Mesodermal cell (in vitro differentiated cells): Measurements from ENCODE around the gene MELTF.
A peak's percentile ranks its signal among the peaks of the same experiment; 100 is the strongest.
"Not testable (repeated sequence)": the region's sequence is repeated elsewhere in the genome, so short reads cannot be mapped to it uniquely, and the experiment has no call there.

ENCODE experiments used
- H3K27ac ChIP-seq: 2 replicates; pipeline ENCODE4 v1.7.0; 2013; ENCODE audit warnings: mild to moderate bottlenecking, low read depth, low read length, moderate library complexity; ENCODE audit not compliant: severe bottlenecking
- H3K36me3 ChIP-seq: 2 replicates; pipeline ENCODE4 v1.7.1; 2013; ENCODE audit warnings: mild to moderate bottlenecking, low read length, moderate library complexity; ENCODE audit not compliant: control insufficient read depth, insufficient read depth
- H3K4me1 ChIP-seq: one replicate; pipeline ENCODE4 v1.7.1; 2013; ENCODE audit warnings: mild to moderate bottlenecking, low read length; ENCODE audit not compliant: insufficient read depth, control insufficient read depth, poor library complexity, severe bottlenecking
- H3K4me3 ChIP-seq: 2 replicates; pipeline ENCODE4 v1.7.0; 2013; ENCODE audit warnings: low read length, control low read depth, mild to moderate bottlenecking; ENCODE audit not compliant: insufficient read depth, poor library complexity, severe bottlenecking; ENCODE audit errors: extremely low read depth
- H3K9me3 ChIP-seq: 2 replicates; pipeline ENCODE4 v1.7.1; 2013; ENCODE audit warnings: mild to moderate bottlenecking, low read length, moderate library complexity; ENCODE audit not compliant: control insufficient read depth
- WGBS, 2 experiments: methylation state at CpG; one replicate each; pipeline ENCODE4 v1.1.5; 2013; ENCODE audit warnings: missing lambda C conversion rate in 2 of 2; ENCODE audit not compliant: insufficient coverage in 2 of 2; 5-methylcytosine and 5-hydroxymethylcytosine counted together

The MELTF gene

GRCh38 chr3:197038679-197039462 is 9.3 kb upstream of the MELTF start:
- WGBS, 2 experiments: 87 to 93% methylated on average over 9 to 12 of the region's 14 CpGs
- Histone ChIP-seq H3K4me1 (peaks cover 3% of the 10 kb centered on the region), H3K4me3 (no peak overlapping the region), H3K27ac (no peak overlapping the region), H3K9me3 (no peaks in the 10 kb centered on the region), H3K36me3 (peaks cover 12% of the 10 kb centered on the region)

GRCh38 chr3:197035577-197035976 is 6.0 kb upstream of the MELTF start:
- Histone ChIP-seq H3K4me1 (peaks cover 18% of the 10 kb centered on the region), H3K4me3 (no peak overlapping the region), H3K36me3 (no peaks in the 10 kb centered on the region), H3K9me3 (no peaks in the 10 kb centered on the region), H3K27ac (no peak overlapping the region)
- 86 to 93% methylated on average over 1 of the region's 3 CpGs for WGBS, 2 experiments

GRCh38 chr3:197034778-197035177 is 5.2 kb upstream of the MELTF start:
- not testable (repeated sequence) for H3K36me3 ChIP-seq, H3K27ac ChIP-seq, H3K9me3 ChIP-seq, H3K4me3 ChIP-seq
- 87 to 88% methylated on average over 4 to 5 of the region's 5 CpGs for WGBS, 2 experiments
- peaks cover 22% of the 10 kb centered on the region for H3K4me1 ChIP-seq

GRCh38 chr3:197033764-197034163 is 4.1 kb upstream of the MELTF start:
- H3K27ac ChIP-seq, H3K9me3 ChIP-seq, H3K36me3 ChIP-seq, H3K4me3 ChIP-seq: not testable (repeated sequence)
- H3K4me1 ChIP-seq: peaks cover 22% of the 10 kb centered on the region
- 69 to 81% methylated on average over 2 of the region's 3 CpGs for WGBS, 2 experiments

- H3K4me3 ChIP-seq: no peak overlapping the region
- WGBS, 2 experiments: 59 to 66% methylated on average over 10 of the region's 12 CpGs
- peak overlapping the region; percentile 87 for H3K27ac ChIP-seq
- H3K4me1 ChIP-seq: peaks cover 28% of the 10 kb centered on the region
- H3K9me3 ChIP-seq: no peaks in the 10 kb centered on the region
- no peaks in the 10 kb centered on the region for H3K36me3 ChIP-seq
Observed at GRCh38 chr3:197031315-197032285, 2.0 kb upstream of the MELTF start.

GRCh38 chr3:197030379-197031314 is 1.0 kb upstream of the MELTF start:
- peak overlapping the region; percentile 87 for H3K27ac ChIP-seq
- WGBS, 2 experiments: 91 to 92% methylated on average over 27 to 30 of the region's 33 CpGs

GRCh38 chr3:197028728-197029510 is 698 bp downstream of the MELTF start:
- H3K4me3 ChIP-seq: peak overlapping the region; percentile 63
- peaks cover 28% of the 10 kb centered on the region for H3K4me1 ChIP-seq
- no peak overlapping the region for H3K27ac ChIP-seq
- WGBS, 2 experiments: 8 to 9% methylated on average over 41 to 48 of the region's 67 CpGs
- H3K36me3 ChIP-seq: no peaks in the 10 kb centered on the region
- H3K9me3 ChIP-seq: no peaks in the 10 kb centered on the region

More at GRCh38 chr3:197030379-197031314, 1.0 kb upstream of the MELTF start:
- Histone ChIP-seq H3K4me3 (no peak overlapping the region), H3K36me3 (no peaks in the 10 kb centered on the region), H3K4me1 (peaks cover 28% of the 10 kb centered on the region), H3K9me3 (no peaks in the 10 kb centered on the region)

GRCh38 chr3:197027896-197028727 is 1.5 kb downstream of the MELTF start:
- Histone ChIP-seq H3K36me3 (no peaks in the 10 kb centered on the region), H3K27ac (no peak overlapping the region), H3K4me1 (peaks cover 31% of the 10 kb centered on the region), H3K4me3 (peak overlapping the region; percentile 63), H3K9me3 (no peaks in the 10 kb centered on the region)
- 93% methylated on average over 13 to 21 of the region's 22 CpGs for WGBS, 2 experiments
